H9 (cell line): Measurements from ENCODE around the gene EXOC5. TPM values are rescaled to one million over a fixed set of nuclear protein-coding genes. Genes with fewer than 3 reads are reported as not detected.

Experiments
- DNase-seq: peaks from one replicate; pipeline ENCODE4 v3.0.0-alpha.2; 2017
- H2AFZ ChIP-seq: one replicate; pipeline ENCODE4 v1.6.1; 2013; ENCODE audit warnings: mild to moderate bottlenecking, low read length, control low read depth, moderate library complexity
- H2AK5ac ChIP-seq: 2 replicates; pipeline ENCODE4 v1.6.1; 2013; ENCODE audit warnings: low read length, control low read depth, mixed read lengths; ENCODE audit not compliant: insufficient read length
- H2BK120ac ChIP-seq: one replicate; pipeline ENCODE4 v1.6.1; 2013; ENCODE audit warnings: low read depth, mild to moderate bottlenecking, low read length, control low read depth, inconsistent platforms; ENCODE audit not compliant: poor library complexity, severe bottlenecking
- H2BK12ac ChIP-seq: 2 replicates; pipeline ENCODE4 v1.6.1; 2013; ENCODE audit warnings: low read length, control low read depth, mixed read lengths, low read depth; ENCODE audit not compliant: insufficient read length
- H2BK15ac ChIP-seq: 2 replicates; pipeline ENCODE4 v1.6.1; 2013; ENCODE audit warnings: low read depth, low read length, control low read depth
- H2BK20ac ChIP-seq: one replicate; pipeline ENCODE4 v1.6.1; 2013; ENCODE audit warnings: low read depth, mild to moderate bottlenecking, low read length, control low read depth, inconsistent platforms; ENCODE audit not compliant: poor library complexity, severe bottlenecking
- H2BK5ac ChIP-seq: 2 replicates; pipeline ENCODE4 v1.6.1; 2013; ENCODE audit warnings: low read length, control low read depth, mixed read lengths; ENCODE audit not compliant: insufficient read length
- H3K14ac ChIP-seq: 2 replicates; pipeline ENCODE4 v1.6.1; 2013; ENCODE audit warnings: low read length, control low read depth; ENCODE audit not compliant: insufficient read depth
- H3K18ac ChIP-seq: 2 replicates; pipeline ENCODE4 v1.6.1; 2013; ENCODE audit warnings: low read depth, mild to moderate bottlenecking, mixed read lengths, low read length, control low read depth; ENCODE audit not compliant: insufficient read length
- H3K23ac ChIP-seq: 2 replicates; pipeline ENCODE4 v1.6.1; 2013; ENCODE audit warnings: low read length, control low read depth, mixed read lengths, low read depth; ENCODE audit not compliant: insufficient read length
- H3K23me2 ChIP-seq: 2 replicates; pipeline ENCODE4 v1.6.1; 2013; ENCODE audit warnings: low read depth, mild to moderate bottlenecking, mixed read lengths, low read length, control low read depth; ENCODE audit not compliant: insufficient read length, poor library complexity, severe bottlenecking
- H3K27ac ChIP-seq: 2 replicates; pipeline ENCODE4 v1.5.1; 2013; ENCODE audit warnings: low read length, control low read depth, mixed read lengths, low read depth; ENCODE audit not compliant: insufficient read length
- H3K27me3 ChIP-seq: 2 replicates; pipeline ENCODE4 v1.6.1; 2013; ENCODE audit warnings: low read length, control low read depth, inconsistent platforms; ENCODE audit not compliant: insufficient read depth
- H3K4ac ChIP-seq: 2 replicates; pipeline ENCODE4 v1.6.1; 2013; ENCODE audit warnings: low read depth, mild to moderate bottlenecking, control low read depth, inconsistent platforms, low read length, moderate library complexity
- H3K4me1 ChIP-seq: 2 replicates; pipeline ENCODE4 v1.6.1; 2013; ENCODE audit warnings: low read length, control low read depth, inconsistent platforms; ENCODE audit not compliant: insufficient read depth
- H3K4me2 ChIP-seq: 2 replicates; pipeline ENCODE4 v1.6.1; 2013; ENCODE audit warnings: low read length, control low read depth, mixed read lengths; ENCODE audit not compliant: insufficient read length, insufficient read depth
- H3K56ac ChIP-seq: 2 replicates; pipeline ENCODE4 v1.6.1; 2013; ENCODE audit warnings: low read depth, mild to moderate bottlenecking, mixed read lengths, low read length, control low read depth; ENCODE audit not compliant: insufficient read length
- H3K79me1 ChIP-seq: 2 replicates; pipeline ENCODE4 v1.6.1; 2013; ENCODE audit warnings: low read depth, mild to moderate bottlenecking, moderate library complexity, low read length, control low read depth, inconsistent platforms; ENCODE audit not compliant: insufficient read depth, poor library complexity, severe bottlenecking
- H3K79me2 ChIP-seq: 2 replicates; pipeline ENCODE4 v1.6.1; 2013; ENCODE audit warnings: low read length, control low read depth, inconsistent platforms; ENCODE audit not compliant: insufficient read depth
- H3K9ac ChIP-seq: 2 replicates; pipeline ENCODE4 v1.6.1; 2013; ENCODE audit warnings: low read length, control low read depth, mixed read lengths; ENCODE audit not compliant: insufficient read length; ENCODE audit errors: extremely low read depth
- H3K9me3 ChIP-seq: one replicate; pipeline ENCODE4 v1.6.1; 2013; ENCODE audit warnings: low read depth, low read length, inconsistent platforms; ENCODE audit not compliant: control insufficient read depth
- H3T11ph ChIP-seq: one replicate; pipeline ENCODE4 v1.6.1; 2013; ENCODE audit warnings: mild to moderate bottlenecking, low read length, control low read depth, inconsistent platforms
- H4K20me1 ChIP-seq: one replicate; pipeline ENCODE4 v1.6.1; 2013; ENCODE audit not compliant: control insufficient read depth, insufficient read length, insufficient read depth
- H4K5ac ChIP-seq: 2 replicates; pipeline ENCODE4 v1.6.1; 2013; ENCODE audit warnings: low read depth, mild to moderate bottlenecking, mixed read lengths, low read length, control low read depth; ENCODE audit not compliant: insufficient read length
- H4K8ac ChIP-seq: replicated peaks from 2 replicates; pipeline ENCODE4 v1.6.1; 2013; ENCODE audit warnings: low read length, control low read depth, mixed read lengths, low read depth; ENCODE audit not compliant: insufficient read length
- H4K91ac ChIP-seq: 2 replicates; pipeline ENCODE4 v1.6.1; 2013; ENCODE audit warnings: low read depth, mild to moderate bottlenecking, moderate library complexity, mixed read lengths, low read length, control low read depth; ENCODE audit not compliant: insufficient read length
- H3K27ac Mint-ChIP-seq, 3 experiments: 2 replicates in 2 of 3; 3 replicates in 1 of 3; pipeline ENCODE4 v1.8.0; 2020 to 2021; ENCODE audit warnings: mixed read lengths in 3 of 3, mild to moderate bottlenecking in 1 of 3, moderate library complexity in 1 of 3
- H3K27me3 Mint-ChIP-seq: 2 replicates; pipeline ENCODE4 v1.8.0; 2021; ENCODE audit warnings: low read depth, mild to moderate bottlenecking, moderate library complexity, mixed read lengths
- H3K36me3 Mint-ChIP-seq, 3 experiments: 2 replicates in 2 of 3; 3 replicates in 1 of 3; pipeline ENCODE4 v1.8.0; 2020 to 2021; ENCODE audit warnings: low read depth in 3 of 3, mixed read lengths in 3 of 3; ENCODE audit not compliant: insufficient read depth in 1 of 3
- H3K4me1 Mint-ChIP-seq, 2 experiments: 2 replicates each; pipeline ENCODE4 v1.8.0; 2020; ENCODE audit warnings: mixed read lengths in 2 of 2
- H3K4me3 Mint-ChIP-seq, 2 experiments: 2 replicates in 1 of 2; 3 replicates in 1 of 2; pipeline ENCODE4 v1.8.0; 2020 to 2021; ENCODE audit warnings: mild to moderate bottlenecking in 2 of 2, mixed read lengths in 2 of 2, moderate library complexity in 1 of 2
- H3K9me3 Mint-ChIP-seq, 2 experiments: 2 replicates in 1 of 2; 3 replicates in 1 of 2; pipeline ENCODE4 v1.8.0; 2020; ENCODE audit warnings: mild to moderate bottlenecking in 2 of 2, mixed read lengths in 2 of 2, moderate library complexity in 1 of 2
- CTCF ChIP-seq: fragments of 200-600 bp; sonication (generic); conservative IDR thresholded peaks from 3 replicates; pipeline ENCODE4 v1.8.0; 2021; ENCODE audit warnings: antibody characterized with exemption, mild to moderate bottlenecking
- WGBS: extraction: QIAGEN DNeasy Blood & Tissue Kit; methylation state at CpG from one replicate; pipeline ENCODE4 v1.1.7; 2013; ENCODE audit warnings: missing lambda C conversion rate, low lambda C conversion rate, mixed read lengths; ENCODE audit not compliant: insufficient read length; ENCODE audit errors: extremely low coverage; 5-methylcytosine and 5-hydroxymethylcytosine counted together
- total RNA-seq: library from RNA; stranded (reverse); gene quantifications from 2 replicates; pipeline ENCODE4 v1.2.1, GENCODE V29; 2021

EXOC5 gene
- total RNA-seq, 1 experiment from 2014 or later: 92.9 TPM

GRCh38 chr14:57189070-57189469 is 79.6 kb downstream of the EXOC5 start:
- Mint-ChIP-seq H3K36me3 (no peaks in the 10 kb centered on the region), H3K4me1 (peaks cover 6 to 7% of the 10 kb centered on the region in 2 experiments; a peak in 3 of 4 replicates), H3K4me3 (no peak overlapping the region), H3K9me3 (no peaks in the 10 kb centered on the region), H3K27ac (no peak overlapping the region), H3K27me3 (no peaks in the 10 kb centered on the region)
- Histone ChIP-seq H4K5ac (no peak overlapping the region), H3K4me2 (no peak overlapping the region), H4K20me1 (no peaks in the 10 kb centered on the region), H2BK20ac (no peak overlapping the region), H3K79me2 (no peaks in the 10 kb centered on the region), H2AK5ac (no peak overlapping the region), H3K27ac (no peak overlapping the region), H3K79me1 (no peaks in the 10 kb centered on the region), H2AFZ (no peak overlapping the region), H3K27me3 (no peaks in the 10 kb centered on the region), H3K4ac (no peak overlapping the region), H3K9me3 (no peaks in the 10 kb centered on the region), H3K18ac (no peak overlapping the region), H4K91ac (no peak overlapping the region), H3K14ac (no peak overlapping the region), H2BK5ac (no peak overlapping the region), H2BK15ac (no peak overlapping the region), H4K8ac (no peak overlapping the region), H3K4me1 (no peaks in the 10 kb centered on the region), H3K23me2 (no peaks in the 10 kb centered on the region), H3K56ac (no peak overlapping the region), H3T11ph (no peak overlapping the region), H3K23ac (no peak overlapping the region), H2BK120ac (no peak overlapping the region), H2BK12ac (no peak overlapping the region), H3K9ac (no peak overlapping the region)
- TF ChIP-seq CTCF: peak; percentile 48
- no peak for DNase-seq
- no CpG with 5 or more reads among the region's 7 CpGs for WGBS
